HG02588 (cell line): ENCODE data around the gene CFAP251.
"Not testable (repeated sequence)": the region's sequence is repeated elsewhere in the genome, so short reads cannot be mapped to it uniquely, and the experiment has no call there.

Experiments
- ATAC-seq: cut with Tn5 transposase; IDR thresholded peaks from one replicate; pipeline ENCODE4 v1.9.1; 2021; ENCODE audit warnings: mild to moderate bottlenecking, moderate library complexity; ENCODE audit not compliant: unreplicated experiment

The CFAP251 gene, protein sequence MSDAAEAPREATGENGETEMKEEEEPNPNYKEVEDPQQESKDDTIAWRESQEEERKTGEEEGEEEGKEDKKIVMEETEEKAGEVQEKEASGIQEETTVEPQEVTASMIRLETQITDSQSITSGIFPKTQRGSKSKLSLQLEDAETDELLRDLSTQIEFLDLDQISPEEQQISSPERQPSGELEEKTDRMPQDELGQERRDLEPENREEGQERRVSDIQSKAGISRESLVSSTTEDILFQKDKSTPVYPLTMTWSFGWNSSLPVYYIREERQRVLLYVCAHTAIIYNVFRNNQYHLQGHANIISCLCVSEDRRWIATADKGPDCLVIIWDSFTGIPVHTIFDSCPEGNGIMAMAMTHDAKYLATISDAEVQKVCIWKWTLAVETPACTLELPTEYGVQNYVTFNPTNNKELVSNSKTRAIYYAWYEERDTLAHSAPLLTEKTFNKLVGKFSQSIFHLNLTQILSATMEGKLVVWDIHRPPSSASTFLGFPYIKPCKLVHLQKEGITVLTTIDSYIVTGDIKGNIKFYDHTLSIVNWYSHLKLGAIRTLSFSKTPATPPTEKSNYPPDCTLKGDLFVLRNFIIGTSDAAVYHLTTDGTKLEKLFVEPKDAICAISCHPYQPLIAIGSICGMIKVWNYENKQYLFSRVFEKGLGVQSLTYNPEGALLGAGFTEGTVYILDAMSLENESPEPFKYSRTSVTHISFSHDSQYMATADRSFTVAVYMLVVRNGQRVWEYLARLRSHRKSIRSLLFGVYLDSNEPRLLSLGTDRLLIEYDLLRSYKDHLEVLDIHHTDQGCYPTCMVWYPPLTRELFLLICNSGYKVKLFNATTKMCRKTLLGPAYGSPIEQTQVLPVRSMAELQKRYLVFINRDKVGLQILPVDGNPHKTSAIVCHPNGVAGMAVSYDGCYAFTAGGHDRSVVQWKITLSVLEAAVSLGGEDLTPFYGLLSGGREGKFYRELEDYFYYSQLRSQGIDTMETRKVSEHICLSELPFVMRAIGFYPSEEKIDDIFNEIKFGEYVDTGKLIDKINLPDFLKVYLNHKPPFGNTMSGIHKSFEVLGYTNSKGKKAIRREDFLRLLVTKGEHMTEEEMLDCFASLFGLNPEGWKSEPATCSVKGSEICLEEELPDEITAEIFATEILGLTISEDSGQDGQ

DNA sequence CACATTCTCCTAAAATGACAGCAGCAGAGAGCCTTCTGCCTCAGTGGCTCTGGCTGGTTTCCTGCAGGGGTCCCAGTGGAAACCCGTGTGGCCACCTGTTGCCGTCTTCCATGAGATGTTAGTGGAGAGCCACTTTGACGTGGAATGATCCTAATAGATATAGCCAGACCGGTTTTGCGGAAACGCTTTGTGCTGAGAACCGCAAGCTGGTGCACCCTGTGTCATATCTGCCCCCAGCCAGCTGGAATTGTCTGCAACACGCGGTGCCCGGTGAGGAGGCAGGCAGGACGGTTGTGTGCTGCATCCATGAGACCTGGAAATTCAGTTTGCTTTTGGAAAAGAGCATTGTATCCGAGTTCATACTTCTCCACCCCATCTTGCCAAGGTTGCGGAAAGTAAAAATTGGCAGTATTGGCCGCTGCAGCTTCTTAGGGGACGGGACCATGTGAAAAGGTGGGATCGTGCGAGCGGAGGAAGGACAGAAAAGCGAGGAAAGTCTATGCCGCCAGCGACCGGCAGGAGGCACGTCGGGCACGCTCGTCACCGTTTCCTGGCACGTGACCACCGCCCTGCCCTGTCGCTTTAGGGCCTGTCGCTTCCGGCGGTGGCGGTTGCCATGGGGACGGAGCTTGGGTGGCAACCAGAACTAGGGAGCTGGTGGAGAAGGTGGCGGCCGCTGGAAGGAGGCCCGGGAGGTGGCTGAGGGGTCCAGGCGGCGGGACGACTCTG lies at the start of gene CFAP251:
Gene CFAP251 (plus strand): TSS at position 643 of the 729 bp plus-strand sequence. CDS start 2,714 bp downstream, outside the sequence.
- peak; percentile 94 for ATAC-seq

DNA sequence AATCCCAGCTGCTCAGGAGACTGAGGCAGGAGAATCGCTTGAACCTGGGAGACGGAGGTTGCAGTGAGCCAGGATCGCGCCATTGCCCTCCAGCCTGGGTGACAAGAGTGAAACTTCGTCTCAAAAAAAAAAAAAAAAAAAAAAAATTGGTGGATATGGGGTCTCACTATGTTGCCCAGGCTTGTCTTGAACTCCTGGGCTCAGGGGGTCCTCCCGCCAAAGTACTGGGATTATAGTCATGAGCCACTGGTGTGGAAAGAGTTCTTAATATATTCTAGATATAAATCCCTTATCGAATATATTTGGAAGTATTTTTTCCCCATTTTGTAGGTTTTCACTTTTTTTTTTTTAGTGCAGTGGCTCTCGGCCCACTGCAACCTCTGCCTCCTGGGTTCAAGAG lies 49.2 kb upstream of the CFAP251 start:
- ATAC-seq, result not testable (repeated sequence)

DNA sequence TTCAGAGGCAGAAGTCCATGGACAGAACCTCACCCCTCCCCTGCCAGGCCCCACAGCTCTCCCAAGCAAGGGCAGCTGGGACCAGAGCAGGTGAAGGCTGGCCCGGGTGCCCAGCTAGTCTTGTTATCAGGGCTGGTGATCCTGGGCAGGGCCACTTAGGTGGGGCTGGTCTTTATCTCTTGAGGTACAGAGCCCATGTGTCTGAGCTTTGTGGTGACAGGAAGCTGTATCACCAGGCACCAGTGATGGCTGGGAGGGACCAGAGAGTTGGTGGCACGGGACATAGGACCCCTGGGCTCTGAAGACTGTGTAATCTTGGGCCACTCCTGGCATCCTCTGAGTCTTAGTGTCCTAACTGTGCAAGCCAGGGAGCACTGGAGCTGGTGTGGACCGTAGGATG lies 46.9 kb upstream of the CFAP251 start:
- no peak for ATAC-seq

DNA sequence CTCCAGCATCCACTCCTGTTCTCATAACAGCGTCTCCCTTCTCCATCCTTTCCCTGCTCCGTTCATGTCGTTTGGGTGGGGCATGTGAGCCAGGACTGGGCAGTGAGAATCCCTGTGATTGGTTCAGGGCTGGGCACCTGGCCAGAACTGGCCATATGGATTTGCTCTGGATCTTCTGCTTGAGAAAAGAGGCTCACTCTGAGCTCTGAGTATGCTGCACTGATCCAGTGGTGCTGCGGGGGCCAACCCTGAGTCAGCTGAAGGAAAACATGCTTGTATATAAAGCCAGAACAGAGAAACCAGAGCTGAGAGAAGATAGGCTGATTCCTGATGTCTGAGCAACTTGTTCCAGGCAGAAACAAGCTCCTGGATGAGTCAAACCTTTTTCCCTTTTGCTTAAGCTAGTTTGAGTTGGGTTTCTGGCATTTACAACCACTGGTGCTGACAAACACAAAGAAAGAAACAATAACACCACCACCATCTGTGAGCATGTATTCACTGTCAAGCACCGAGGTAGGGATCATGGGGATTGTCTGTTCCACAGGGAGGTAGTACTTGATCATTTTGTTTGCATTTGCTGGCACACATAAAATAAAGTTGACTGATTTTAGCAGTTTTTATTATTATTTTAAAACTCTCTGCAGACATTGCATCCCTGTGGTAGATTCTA lies 45.7 kb upstream of the CFAP251 start:
- ATAC-seq, result no peak

DNA sequence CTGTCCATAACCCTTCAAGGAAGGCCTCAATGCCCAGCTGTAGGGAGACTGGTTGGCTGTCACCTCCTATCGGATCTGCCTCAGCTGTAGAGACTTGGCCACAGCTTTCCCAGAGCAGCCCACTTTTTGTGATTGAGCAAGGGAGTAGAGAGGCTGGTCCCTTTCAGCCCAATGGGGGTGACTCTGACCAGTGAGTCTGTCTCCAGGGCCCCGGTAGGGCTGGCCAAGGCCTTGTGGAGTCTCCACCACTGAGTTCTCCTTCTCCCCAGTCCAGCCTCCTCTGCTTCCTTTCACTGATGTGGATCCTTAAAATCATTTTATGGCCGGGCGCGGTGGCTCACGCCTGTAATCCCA lies 45.2 kb upstream of the CFAP251 start:
- ATAC-seq, result no peak

DNA sequence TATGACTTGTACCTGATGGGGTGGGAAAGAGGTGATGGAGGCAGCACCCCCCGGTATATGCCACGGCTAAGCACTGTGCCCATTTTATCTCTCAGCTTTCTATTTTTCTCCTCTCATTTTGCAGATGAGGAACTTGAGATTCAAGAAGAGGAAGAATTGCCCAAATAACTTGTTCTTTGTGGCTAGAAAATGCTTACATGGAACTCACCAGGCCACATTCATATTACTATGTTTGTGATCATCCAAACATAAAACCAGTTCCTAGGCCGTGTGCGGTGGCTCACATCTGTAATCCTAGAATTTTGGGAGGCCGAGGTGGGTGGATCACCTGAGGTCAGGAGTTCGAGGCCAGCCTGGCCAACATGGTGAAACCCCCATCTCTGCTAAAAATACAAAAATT lies 44.3 kb upstream of the CFAP251 start:
- ATAC-seq, result no peak

DNA sequence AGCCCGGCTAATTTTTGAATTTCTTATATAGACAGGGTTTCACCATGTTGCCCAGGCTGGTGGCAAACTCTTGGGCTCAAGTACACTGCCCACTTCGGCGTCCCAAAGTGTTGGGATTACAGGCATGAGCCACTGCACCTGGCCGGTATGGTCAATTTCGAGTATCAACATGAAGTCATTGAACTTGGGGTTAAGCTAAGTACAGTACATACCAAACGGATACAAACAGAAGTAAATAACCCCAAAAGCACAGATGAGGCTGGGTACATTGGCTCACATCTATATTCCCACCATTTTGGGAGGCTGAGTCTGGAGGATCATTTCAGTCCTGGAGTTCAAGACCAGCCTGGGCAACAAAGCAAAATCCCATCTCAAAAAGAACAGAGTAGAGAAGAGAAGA lies 42.8 kb upstream of the CFAP251 start:
- ATAC-seq, result no peak

DNA sequence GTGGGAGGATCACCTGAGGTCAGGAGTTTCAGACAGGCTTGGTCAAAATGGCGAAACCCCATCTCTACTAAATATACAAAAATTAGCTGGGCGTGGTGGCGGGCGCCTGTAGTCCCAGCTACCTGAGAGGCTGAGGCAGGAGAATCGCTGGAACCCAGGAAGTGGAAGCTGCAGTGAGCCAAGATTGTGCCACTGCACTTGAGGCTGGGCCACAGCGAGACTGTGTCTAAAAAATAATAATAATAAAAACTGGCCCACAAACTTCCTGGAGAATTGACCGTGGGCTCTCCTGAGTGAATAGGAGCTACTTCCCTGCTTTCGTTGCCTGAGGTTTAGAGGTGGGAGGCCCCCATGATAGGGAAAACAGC lies 42.3 kb upstream of the CFAP251 start:
- ATAC-seq, result not testable (repeated sequence)

DNA sequence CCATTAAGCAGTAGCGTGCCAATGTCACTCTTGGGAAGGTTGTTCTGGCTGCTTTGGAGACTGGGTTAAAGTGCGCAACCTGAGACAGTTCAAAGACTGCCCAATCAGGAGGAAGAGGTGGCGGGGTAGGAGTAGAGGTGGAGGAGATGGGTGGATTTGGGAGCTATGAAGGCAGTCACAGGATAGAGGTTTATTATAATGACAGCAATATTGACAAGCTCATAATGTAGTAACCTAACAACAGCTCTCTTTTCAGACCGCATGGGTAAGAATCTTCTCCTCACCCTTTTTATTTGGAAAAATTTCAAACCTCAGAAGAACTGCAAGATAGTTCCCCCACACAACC lies 35.1 kb upstream of the CFAP251 start:
- ATAC-seq, result no peak

DNA sequence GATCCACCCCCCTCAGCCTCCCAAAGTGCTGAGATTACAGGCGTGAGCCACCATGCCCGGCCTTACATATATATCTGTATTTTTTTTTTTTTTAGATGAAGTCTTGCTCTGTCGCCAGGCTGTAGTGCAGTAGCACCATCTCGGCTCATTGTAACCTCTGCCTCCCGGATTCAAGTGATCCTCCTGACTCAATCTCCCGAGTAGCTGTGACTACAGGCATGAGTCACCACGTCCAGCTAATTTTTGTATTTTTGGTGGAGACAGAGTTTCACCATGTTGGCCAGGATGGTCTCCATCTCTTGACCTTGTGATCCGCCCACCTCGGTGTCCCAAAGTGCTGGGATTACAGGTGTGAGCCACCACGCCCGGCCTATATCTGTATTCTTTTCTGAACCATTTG lies 33.3 kb upstream of the CFAP251 start:
- ATAC-seq, result not testable (repeated sequence)

DNA sequence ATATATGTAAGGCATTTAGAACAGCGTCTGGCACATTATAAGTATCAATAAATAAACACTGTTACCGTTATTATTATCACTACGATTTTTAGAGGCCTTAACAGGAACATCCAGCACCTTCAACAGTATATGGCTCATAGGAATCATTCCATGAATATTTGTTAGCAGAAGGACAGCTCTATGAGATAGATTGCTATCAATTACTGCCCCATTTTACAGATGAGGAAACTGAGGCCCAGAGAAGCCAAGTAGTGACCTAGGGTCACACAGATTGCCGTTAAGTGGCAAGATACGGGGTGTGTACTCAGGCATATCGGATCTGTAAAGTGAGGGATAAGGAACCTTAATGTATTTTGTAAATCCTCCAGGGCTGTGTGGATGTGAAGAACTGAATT lies 30.3 kb upstream of the CFAP251 start:
- no peak for ATAC-seq

DNA sequence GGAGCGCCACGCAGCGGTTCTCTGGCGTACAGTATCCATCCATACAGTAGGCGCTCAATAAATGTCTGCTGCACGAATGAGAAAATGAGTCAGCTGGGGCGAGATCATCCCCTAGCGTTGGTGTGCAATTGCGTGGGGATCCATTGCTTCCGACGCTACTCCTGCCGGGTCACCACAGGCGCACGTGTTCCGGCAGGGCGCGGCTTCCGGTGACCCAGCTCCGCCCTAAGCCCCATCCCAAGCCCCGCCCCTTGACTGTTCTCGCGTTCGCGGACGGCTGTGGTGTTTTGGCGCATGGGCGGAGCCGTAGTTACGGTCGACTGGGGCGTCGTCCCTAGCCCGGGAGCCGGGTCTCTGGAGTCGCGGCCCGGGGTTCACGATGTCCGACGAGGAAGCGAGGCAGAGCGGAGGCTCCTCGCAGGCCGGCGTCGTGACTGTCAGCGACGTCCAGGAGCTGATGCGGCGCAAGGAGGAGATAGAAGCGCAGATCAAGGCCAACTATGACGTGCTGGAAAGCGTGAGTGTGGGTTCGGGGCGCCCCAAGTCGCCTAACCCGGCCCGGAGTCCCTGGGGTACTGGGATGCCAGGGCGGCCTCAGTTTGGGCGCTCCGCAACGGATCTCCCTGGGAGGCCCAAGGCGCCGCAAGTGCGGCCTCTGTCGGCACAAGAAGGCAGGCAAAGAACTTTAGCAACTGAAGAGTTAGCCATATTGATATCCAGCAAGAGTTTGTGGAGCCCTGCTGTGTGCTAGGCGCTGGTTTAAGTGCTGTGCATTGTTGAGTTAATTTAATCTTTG lies 29.7 kb upstream of the CFAP251 start, which contains the start of gene PSMD9:
Gene PSMD9 (plus strand): TSS at position 313 of the 796 bp plus-strand sequence. CDS start 67 bp downstream, at position 380.
- ATAC-seq, result peak; percentile 87

DNA sequence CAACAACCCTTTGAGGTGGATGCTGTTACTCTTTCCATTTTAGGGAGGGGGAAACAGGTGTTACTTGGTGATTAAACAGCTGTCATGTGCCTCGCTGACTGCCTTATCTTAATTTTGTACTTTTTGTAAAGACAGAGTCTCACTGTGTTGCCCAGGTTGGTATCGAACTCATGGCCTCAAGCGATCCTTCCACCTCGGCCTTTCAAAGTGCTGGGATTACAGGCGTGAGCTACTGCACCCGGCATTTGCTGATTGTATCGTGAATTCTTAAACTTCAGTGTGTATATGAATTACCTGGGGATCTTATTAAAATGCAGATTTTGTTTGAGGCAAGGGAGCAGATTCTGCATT lies 29.1 kb upstream of the CFAP251 start:
- no peak for ATAC-seq

DNA sequence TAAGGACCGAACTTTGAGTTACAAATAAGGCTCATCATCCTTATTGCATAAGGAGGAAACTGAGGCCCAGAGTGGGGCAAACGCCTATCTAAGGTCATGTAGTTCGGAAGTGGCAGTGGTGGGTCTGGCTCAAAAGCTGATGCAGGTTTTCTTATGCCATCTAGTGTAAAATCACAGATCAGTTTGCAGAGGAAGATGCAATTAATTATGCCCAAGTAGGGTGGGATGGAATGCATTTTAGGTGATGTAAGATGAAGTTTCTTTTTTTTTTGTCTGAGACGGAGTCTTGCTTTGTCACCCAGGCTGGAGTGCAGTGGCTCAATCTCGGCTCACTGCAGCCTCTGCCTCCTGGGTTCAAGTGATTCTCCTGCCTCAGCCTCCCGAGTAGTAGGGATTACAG lies 28.7 kb upstream of the CFAP251 start:
- not testable (repeated sequence) for ATAC-seq

DNA sequence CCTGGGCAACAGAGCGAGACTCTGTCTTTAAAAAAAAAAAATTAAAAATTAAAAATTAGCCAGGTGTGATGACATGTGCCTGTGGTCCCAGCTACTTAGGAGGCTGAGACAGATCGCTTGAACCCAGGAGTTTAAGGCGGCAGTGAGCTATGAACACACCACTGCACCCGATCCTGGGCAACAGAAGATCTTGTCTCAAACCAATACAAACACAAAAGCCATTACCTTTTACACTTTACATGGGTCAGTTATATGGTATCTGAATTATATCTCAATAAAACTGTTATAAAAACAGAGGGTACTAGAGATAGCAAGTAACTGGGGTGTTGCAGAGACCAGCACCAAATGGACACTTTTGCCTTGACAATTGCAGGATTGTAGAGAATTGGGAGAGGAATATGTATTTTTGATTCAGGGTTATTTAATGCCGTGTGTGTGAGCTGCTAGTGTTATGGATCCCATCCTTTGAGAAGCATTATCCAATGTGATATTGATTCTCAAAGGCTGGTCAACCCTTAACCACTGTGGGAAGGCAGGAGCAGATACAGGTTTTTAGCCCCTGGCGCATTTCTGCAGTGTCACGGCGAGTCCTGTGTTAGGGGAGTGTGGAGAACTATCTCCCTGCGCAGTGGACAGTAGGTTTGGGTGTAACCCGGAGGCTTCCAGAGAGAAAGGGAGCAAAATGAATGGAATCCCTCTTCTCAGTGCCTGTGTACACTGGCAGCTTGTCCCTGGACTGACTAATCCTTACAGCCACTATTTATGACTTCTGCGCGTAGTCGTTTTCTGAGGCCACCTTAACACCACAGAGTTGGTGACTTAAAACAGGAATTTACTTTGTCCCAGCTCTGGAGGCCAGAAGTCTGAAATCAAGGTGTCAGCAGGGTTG lies 25.5 kb upstream of the CFAP251 start:
- ATAC-seq, result no peak

DNA sequence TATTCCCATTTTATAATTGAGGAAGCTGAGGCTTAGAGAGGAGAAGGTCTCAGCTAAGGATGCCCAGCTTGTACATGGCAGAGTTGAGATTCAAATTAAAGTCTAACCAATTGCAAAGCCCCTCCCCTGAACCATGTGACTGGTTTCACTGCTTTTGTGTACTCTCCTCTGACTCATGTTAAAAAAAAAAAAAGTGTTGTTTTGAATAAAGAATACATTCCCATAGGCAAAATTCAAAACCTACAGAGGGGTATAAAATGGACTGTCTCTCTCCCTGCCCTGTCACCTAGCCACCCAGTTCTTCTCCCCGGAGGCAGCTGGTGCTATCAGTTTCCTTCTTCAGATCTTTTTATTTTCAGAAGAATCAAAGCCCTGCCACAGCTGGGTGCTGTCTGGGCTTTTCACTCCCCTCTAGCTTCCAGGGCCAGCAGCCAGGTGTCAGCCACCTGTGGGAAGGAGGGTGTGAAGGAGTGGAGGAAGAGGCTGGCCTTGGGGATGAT lies 24.4 kb upstream of the CFAP251 start:
- no peak for ATAC-seq

DNA sequence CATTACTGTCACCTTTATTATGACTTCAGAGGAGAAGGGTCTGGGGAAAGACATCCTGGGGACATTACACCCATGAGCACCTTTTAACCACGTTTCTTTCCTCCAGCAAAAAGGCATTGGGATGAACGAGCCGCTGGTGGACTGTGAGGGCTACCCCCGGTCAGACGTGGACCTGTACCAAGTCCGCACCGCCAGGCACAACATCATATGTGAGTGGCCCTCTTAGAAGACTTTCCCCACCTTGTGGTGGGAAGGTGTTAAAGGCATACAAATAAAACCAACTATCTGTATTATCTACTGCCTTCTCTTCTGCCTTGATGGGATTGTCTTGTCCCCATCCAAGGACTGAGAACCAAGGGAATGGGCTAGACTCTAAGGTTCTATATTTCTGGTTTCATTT lies 23.8 kb upstream of the CFAP251 start:
- no peak for ATAC-seq

DNA sequence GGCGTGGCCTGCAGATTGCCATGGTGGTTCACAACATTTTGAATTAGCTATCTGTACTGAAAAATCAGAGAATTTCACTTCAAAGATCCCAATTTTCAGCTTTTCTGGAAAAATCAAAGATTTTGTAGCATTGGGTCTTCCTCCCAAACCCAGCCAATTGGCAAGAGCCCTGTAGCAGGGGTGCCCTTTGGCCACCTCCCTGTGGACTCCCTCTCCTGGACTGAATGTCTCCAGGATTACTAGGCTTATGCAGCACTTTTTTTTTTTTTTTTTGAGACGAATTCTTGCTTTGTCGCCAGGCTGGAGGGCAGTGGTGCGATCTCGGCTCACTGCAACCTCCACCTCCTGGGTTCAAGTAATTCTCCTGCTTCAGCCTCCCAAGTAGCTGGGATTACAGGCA lies 20.1 kb upstream of the CFAP251 start:
- no peak for ATAC-seq
